Spleen (tissue), 11 donors: ENCODE results near the gene TNFSF10. TPM values are rescaled to one million over a fixed set of nuclear protein-coding genes. Genes with fewer than 3 reads are reported as not detected.

Experiments used
- DNase-seq: peaks from one replicate; pipeline ENCODE4 v3.0.0-alpha.2; 2020
- H3K27ac ChIP-seq, 8 donors: fragments of 200-600 bp; sonication (generic) in 7 of 8; 1 replicate in 4 of 8; 2 replicates in 4 of 8; pipeline versions ENCODE4 v1.5.0 to v1.8.0; 2016 to 2021; ENCODE audit warnings: inconsistent platforms in 4 of 8, mild to moderate bottlenecking in 4 of 8, moderate library complexity in 1 of 8
- H3K27me3 ChIP-seq, 7 donors: fragments of 200-600 bp; sonication (generic) in 6 of 7; replicated peaks in 1 of 7; 1 replicate in 4 of 7; 2 replicates in 3 of 7; pipeline versions ENCODE4 v1.5.0 to v1.8.0; 2016 to 2021; ENCODE audit warnings: inconsistent platforms in 3 of 7, mild to moderate bottlenecking in 1 of 7
- H3K36me3 ChIP-seq, 6 donors: fragments of 200-600 bp; sonication (generic) in 5 of 6; 1 replicate in 4 of 6; 2 replicates in 2 of 6; pipeline versions ENCODE4 v1.5.0 to v1.8.0; 2016 to 2021; ENCODE audit warnings: inconsistent platforms in 2 of 6
- H3K4me1 ChIP-seq, 6 donors: fragments of 200-600 bp; sonication (generic) in 5 of 6; 1 replicate in 3 of 6; 2 replicates in 3 of 6; pipeline versions ENCODE4 v1.5.0 to v1.8.0; 2016 to 2021; ENCODE audit warnings: inconsistent platforms in 3 of 6
- H3K4me3 ChIP-seq, 8 donors: fragments of 200-600 bp; sonication (generic) in 7 of 8; 1 replicate in 4 of 8; 2 replicates in 4 of 8; pipeline versions ENCODE4 v1.5.0 to v1.8.0; 2016 to 2021; ENCODE audit warnings: inconsistent platforms in 4 of 8, mild to moderate bottlenecking in 4 of 8, moderate library complexity in 2 of 8
- H3K9me3 ChIP-seq, 8 donors: fragments of 200-600 bp; sonication (generic) in 7 of 8; 1 replicate in 4 of 8; 2 replicates in 4 of 8; pipeline versions ENCODE4 v1.5.0 to v1.8.0; 2016 to 2021; ENCODE audit warnings: inconsistent platforms in 4 of 8
- CTCF ChIP-seq, 11 experiments: fragments of 200-600 bp in 7 of 11; fragments of 450-650 bp in 4 of 11; sonication (generic) in 4 of 11; IDR thresholded peaks in 8 of 11; conservative IDR thresholded peaks in 3 of 11; 1 replicate in 7 of 11; 2 replicates in 4 of 11; pipeline versions ENCODE4 v1.4.0 to v1.8.0; 2016 to 2021; ENCODE audit warnings: antibody characterized with exemption in 11 of 11, inconsistent platforms in 4 of 11, mild to moderate bottlenecking in 1 of 11
- POLR2A ChIP-seq, 3 donors: fragments of 450-650 bp; IDR thresholded peaks; one replicate each; pipeline ENCODE4 v1.5.1; 2017; ENCODE audit warnings: antibody characterized with exemption in 3 of 3, mild to moderate bottlenecking in 1 of 3
- POLR2AphosphoS5 ChIP-seq, 3 donors: sonication (generic); formaldehyde crosslinking; IDR thresholded peaks; one replicate each; pipeline ENCODE4 v1.5.1; 2017; ENCODE audit warnings: antibody characterized with exemption in 3 of 3
- WGBS, 5 donors: extraction: QIAGEN DNeasy Blood & Tissue Kit in 3 of 5; methylation state at CpG; one replicate each; pipeline versions ENCODE4 v1.1.5 to v1.1.7; 2013 to 2018; 5-methylcytosine and 5-hydroxymethylcytosine counted together
- intact Hi-C: fragments of 100-400 bp; cut with DNase I; formaldehyde crosslinking; loops from one replicate; pipeline ENCODE4 v1.15.0; 2023; ENCODE audit warnings: low total_unique reads
- polyA plus RNA-seq, 3 donors: library from polyadenylated mRNA; stranded (reverse); fragments of 200-250 nt; gene quantifications; one replicate each; pipeline ENCODE4 v1.2.1, GENCODE V29; 2013
- total RNA-seq, 7 donors: library from RNA; depleted of rRNA in 3 of 7; stranded (reverse); fragments of >200 nt in 3 of 7; fragmentation: NEBNext Ultra II Directional in 4 of 7; extraction: Animal tissue kit (Norgen Biotek cat#: 25700) in 4 of 7; gene quantifications; one replicate each; pipeline versions ENCODE4 v1.1.0 to v1.2.1, GENCODE V29; 2016 to 2021
- donor health status: healthy with polysubstance abuse.
- donor health status: DM: no; HTN: no; CAD: no; lungs with moderate emphysema.
- donor health status: DM: no; HTN: no; CAD: no.
- donor health status: Bipolar disorder and iron deficiency.
- donor health status: healthy.
- donor health status: DM: no; HTN: no; CAD: no.
- donor health status: DM: yes; HTN: yes; CAD: no.

TNFSF10 gene
- total and polyA plus RNA-seq, 10 donors: 19.5 to 156 (median 87.4) TPM

GRCh38 chr3:172560026-172560425 lies 36.8 kb upstream of the TNFSF10 start:
- no peaks in the 10 kb centered on the region for H3K36me3 ChIP-seq
- peak overlapping the region in 3 of 8 donors; percentile 44 to 56 (median 48) for H3K27ac ChIP-seq
- TF ChIP-seq CTCF (IDR thresholded peaks at IDR 0.05 in 8 of 11, conservative IDR thresholded peaks at IDR 0.05 in 3 of 11) (no peak), POLR2AphosphoS5 (IDR thresholded peaks at IDR 0.05) (no peak), POLR2A (IDR thresholded peaks at IDR 0.05) (no peak)
- no peak for DNase-seq
- no peaks in the 10 kb centered on the region for H3K27me3 ChIP-seq
- H3K9me3 ChIP-seq: no peaks in the 10 kb centered on the region
- H3K4me3 ChIP-seq: no peak overlapping the region
- intact Hi-C loops: no loop called here
- WGBS, 5 donors: 89 to 99% (median 95%) methylated on average over 4 of the region's 4 CpGs
- H3K4me1 ChIP-seq: peaks cover 8 to 69% (median 37%) of the 10 kb centered on the region in 6 donors

GRCh38 chr3:172559020-172559419 lies 35.8 kb upstream of the TNFSF10 start:
- H3K4me1 ChIP-seq: peaks cover 8 to 60% (median 30%) of the 10 kb centered on the region in 6 donors
- TF ChIP-seq CTCF (IDR thresholded peaks at IDR 0.05 in 8 of 11, conservative IDR thresholded peaks at IDR 0.05 in 3 of 11): no peak
- peak in 1 of 3 donors; percentile 54 for TF ChIP-seq POLR2AphosphoS5 (IDR thresholded peaks at IDR 0.05)
- TF ChIP-seq POLR2A (IDR thresholded peaks at IDR 0.05): no peak
- no peak for DNase-seq
- no peaks in the 10 kb centered on the region for H3K27me3 ChIP-seq
- H3K27ac ChIP-seq: peak overlapping the region in 4 of 8 donors; percentile 44 to 56 (median 48)
- no peaks in the 10 kb centered on the region for H3K36me3 ChIP-seq
- no peaks in the 10 kb centered on the region for H3K9me3 ChIP-seq
- H3K4me3 ChIP-seq: no peak overlapping the region
- WGBS, 5 donors: 39 to 63% (median 55%) methylated on average over 3 of the region's 3 CpGs
- intact Hi-C loops: no loop called here

GRCh38 chr3:172557515-172558220 lies 34.4 kb upstream of the TNFSF10 start:
- H3K9me3 ChIP-seq: no peaks in the 10 kb centered on the region
- peaks cover 0 to 46% (median 16%) of the 10 kb centered on the region in 6 donors for H3K4me1 ChIP-seq
- no peaks in the 10 kb centered on the region for H3K36me3 ChIP-seq
- no peaks in the 10 kb centered on the region for H3K27me3 ChIP-seq
- 48 to 69% (median 59%) methylated on average over 3 of the region's 3 CpGs for WGBS, 5 donors
- H3K4me3 ChIP-seq: no peak overlapping the region
- no peak for DNase-seq
- intact Hi-C loops: no loop called here
- TF ChIP-seq POLR2A (IDR thresholded peaks at IDR 0.05) (no peak), POLR2AphosphoS5 (IDR thresholded peaks at IDR 0.05) (no peak), CTCF (IDR thresholded peaks at IDR 0.05 in 8 of 11, conservative IDR thresholded peaks at IDR 0.05 in 3 of 11) (no peak)
- H3K27ac ChIP-seq: peak overlapping the region in 3 of 8 donors; percentile 30 to 37 (median 36)

- WGBS, 5 donors: 93 to 99% (median 95%) methylated on average over 6 of the region's 6 CpGs
These were observed 30.5 kb upstream of the TNFSF10 start for GRCh38 chr3:172553526-172554252.

More at GRCh38 chr3:172553526-172554252, 30.5 kb upstream of the TNFSF10 start:
- H3K9me3 ChIP-seq: no peaks in the 10 kb centered on the region
- H3K4me3 ChIP-seq: no peak overlapping the region
- no peaks in the 10 kb centered on the region for H3K36me3 ChIP-seq
- intact Hi-C loops: no loop called here
- DNase-seq: no peak
- peaks cover 0 to 14% (median 5%) of the 10 kb centered on the region in 6 donors for H3K4me1 ChIP-seq
- no peak overlapping the region for H3K27ac ChIP-seq
- no peak for TF ChIP-seq CTCF (IDR thresholded peaks at IDR 0.05 in 8 of 11, conservative IDR thresholded peaks at IDR 0.05 in 3 of 11)
- no peak for TF ChIP-seq POLR2AphosphoS5 (IDR thresholded peaks at IDR 0.05)
- no peak for TF ChIP-seq POLR2A (IDR thresholded peaks at IDR 0.05)
- no peaks in the 10 kb centered on the region for H3K27me3 ChIP-seq
